SK-N-SH treated with all-trans-retinoic acid at 6 μM for 48 hours (cell line): ENCODE results near the gene NCLN.
A peak's percentile ranks its signal among the peaks of the same experiment; 100 is the strongest.

ENCODE experiments used
- ATAC-seq: fragments of 200-7000 bp; cut with Tn5 transposase; 3 replicates; pipeline ENCODE4 v1.9.1; 2020; ENCODE audit warnings: mild to moderate bottlenecking, moderate library complexity
- ARNTL ChIP-seq: fragments of 450-650 bp; formaldehyde crosslinking; IDR thresholded peaks from 2 replicates; pipeline ENCODE4 v1.5.0; 2020; ENCODE audit warnings: low read depth, mild to moderate bottlenecking, moderate library complexity, borderline replicate concordance
- BACH2 ChIP-seq: fragments of 250-450 bp; sonication (Bioruptor Pico); IDR thresholded peaks from 2 replicates; pipeline ENCODE4 v1.9.0; 2021; ENCODE audit warnings: mild to moderate bottlenecking, borderline replicate concordance
- CSDC2 ChIP-seq: fragments of 250-450 bp; sonication (Bioruptor Pico); IDR thresholded peaks from 2 replicates; pipeline ENCODE4 v1.5.0; 2020; ENCODE audit warnings: mild to moderate bottlenecking, moderate library complexity
- ESRRG ChIP-seq: fragments of 250-450 bp; sonication (Bioruptor Pico); IDR thresholded peaks from 2 replicates; pipeline ENCODE4 v1.6.1; 2021; ENCODE audit warnings: mild to moderate bottlenecking
- GLIS3 ChIP-seq: fragments of 250-450 bp; sonication (Bioruptor Pico); IDR thresholded peaks from 2 replicates; pipeline ENCODE4 v1.5.0; 2020; ENCODE audit warnings: mild to moderate bottlenecking, moderate library complexity
- ISL1 ChIP-seq: fragments of 250-450 bp; sonication (Bioruptor Pico); IDR thresholded peaks from 2 replicates; pipeline ENCODE4 v2.1.2; 2022; ENCODE audit warnings: mild to moderate bottlenecking, moderate library complexity
- OSR1 ChIP-seq: fragments of 250-450 bp; sonication (Bioruptor Pico); IDR thresholded peaks from 2 replicates; pipeline ENCODE4 v1.8.0; 2022; ENCODE audit warnings: moderate library complexity, mild to moderate bottlenecking, inconsistent platforms
- PPARA ChIP-seq: fragments of 250-450 bp; sonication (Bioruptor Pico); IDR thresholded peaks from 2 replicates; pipeline ENCODE4 v1.5.0; 2020; ENCODE audit warnings: mild to moderate bottlenecking, borderline replicate concordance
- RARB ChIP-seq: fragments of 250-450 bp; sonication (Bioruptor Pico); IDR thresholded peaks from 2 replicates; pipeline ENCODE4 v1.8.0; 2021; ENCODE audit warnings: mild to moderate bottlenecking, moderate library complexity
- SNAI2 ChIP-seq: fragments of 250-450 bp; sonication (Bioruptor Pico); IDR thresholded peaks from 2 replicates; pipeline ENCODE4 v1.5.0; 2020; ENCODE audit warnings: mild to moderate bottlenecking, moderate library complexity
- TCF4 ChIP-seq: fragments of 250-450 bp; sonication (Bioruptor Pico); IDR thresholded peaks from 2 replicates; pipeline ENCODE4 v1.8.0; 2021; ENCODE audit warnings: mild to moderate bottlenecking, moderate library complexity, borderline replicate concordance
- TOX ChIP-seq: fragments of 250-450 bp; sonication (Bioruptor Pico); IDR thresholded peaks from 2 replicates; pipeline ENCODE4 v1.8.0; 2021; ENCODE audit warnings: mild to moderate bottlenecking, moderate library complexity, borderline replicate concordance
- ZC3H10 ChIP-seq: fragments of 250-450 bp; sonication (Bioruptor Pico); IDR thresholded peaks from 2 replicates; pipeline ENCODE4 v1.5.1; 2021; ENCODE audit warnings: mild to moderate bottlenecking, moderate library complexity
- ZFP3 ChIP-seq: fragments of 250-450 bp; sonication (Bioruptor Pico); IDR thresholded peaks from 2 replicates; pipeline ENCODE4 v1.5.0; 2020; ENCODE audit warnings: mild to moderate bottlenecking, moderate library complexity
- ZFP30 ChIP-seq: fragments of 450-650 bp; formaldehyde crosslinking; IDR thresholded peaks from 2 replicates; pipeline ENCODE4 v1.5.0; 2022; ENCODE audit warnings: mild to moderate bottlenecking, moderate library complexity
- ZNF565 ChIP-seq: fragments of 450-650 bp; formaldehyde crosslinking; conservative IDR thresholded peaks from 2 replicates; pipeline ENCODE4 v1.5.0; 2020; ENCODE audit warnings: low read depth, mild to moderate bottlenecking, moderate library complexity
- ZNF70 ChIP-seq: fragments of 450-650 bp; formaldehyde crosslinking; IDR thresholded peaks from 2 replicates; pipeline ENCODE4 v1.5.0; 2020; ENCODE audit warnings: mild to moderate bottlenecking, moderate library complexity
- ZNF8 ChIP-seq: fragments of 450-650 bp; formaldehyde crosslinking; IDR thresholded peaks from 2 replicates; pipeline ENCODE4 v1.5.0; 2020; ENCODE audit warnings: mild to moderate bottlenecking, moderate library complexity
- TF ChIP-seq, protein P1 (sequence below): fragments of 250-450 bp; sonication (Bioruptor Pico); IDR thresholded peaks from 2 replicates; pipeline ENCODE4 v1.8.0; 2020; ENCODE audit warnings: mild to moderate bottlenecking, moderate library complexity, borderline replicate concordance
- TF ChIP-seq, protein P2 (sequence below): fragments of 250-450 bp; sonication (Bioruptor Pico); IDR thresholded peaks from 2 replicates; pipeline ENCODE4 v1.8.0; 2021; ENCODE audit warnings: low read depth, mild to moderate bottlenecking, moderate library complexity, borderline replicate concordance
- TF ChIP-seq, protein P3 (sequence below): fragments of 250-450 bp; sonication (Bioruptor Pico); IDR thresholded peaks from 2 replicates; pipeline ENCODE4 v1.5.1; 2020; ENCODE audit warnings: low read depth, mild to moderate bottlenecking, moderate library complexity
- TF ChIP-seq, protein P4 (sequence below): fragments of 250-450 bp; sonication (Bioruptor Pico); IDR thresholded peaks from 2 replicates; pipeline ENCODE4 v1.5.1; 2021; ENCODE audit warnings: mild to moderate bottlenecking, moderate library complexity

NCLN gene

DNA sequence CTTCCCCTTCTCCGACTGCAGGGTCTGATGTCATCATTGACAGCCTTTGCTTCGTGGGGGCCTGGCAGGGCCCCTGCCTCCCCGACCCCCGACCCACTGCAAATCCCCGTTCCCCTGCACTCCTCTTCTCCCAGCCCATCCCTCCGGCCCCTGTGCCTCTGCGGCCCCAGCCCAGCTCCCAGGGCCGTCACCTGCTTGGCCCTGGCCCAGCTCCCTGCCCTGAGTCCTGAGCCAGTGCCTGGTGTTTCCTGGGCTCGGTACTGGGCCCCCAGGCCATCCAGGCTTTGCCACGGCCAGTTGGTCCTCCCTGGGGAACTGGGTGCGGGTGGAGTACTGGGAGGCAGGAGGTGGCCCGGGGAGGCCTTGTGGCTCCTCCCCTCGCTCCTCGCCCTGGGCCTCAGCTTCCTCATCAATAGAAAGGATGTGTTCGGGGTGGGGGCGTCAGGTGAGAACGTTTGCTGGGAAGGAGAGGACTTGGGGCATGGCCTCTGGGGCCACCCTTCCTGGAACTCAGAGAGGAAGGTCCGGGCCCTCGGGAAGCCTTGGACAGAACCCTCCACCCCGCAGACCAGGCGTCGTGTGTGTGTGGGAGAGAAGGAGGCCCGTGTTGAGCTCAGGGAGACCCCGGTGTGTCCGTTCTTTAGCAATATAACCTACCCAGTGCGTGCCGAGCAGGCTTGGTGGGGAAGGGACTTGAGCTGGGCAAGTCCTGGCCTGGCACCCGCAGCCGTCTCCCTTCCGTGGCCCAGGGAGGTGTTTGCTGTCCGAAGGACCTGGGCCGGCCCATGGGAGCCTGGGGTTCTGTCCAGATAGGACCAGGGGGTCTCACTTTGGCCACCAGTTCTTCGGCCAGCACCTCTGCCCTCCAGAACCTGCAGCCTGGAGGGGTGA, 22.8 kb downstream of the NCLN start:
- TF ChIP-seq SNAI2 (CRISPR knock-in tag) (no peak), ZFP30 (CRISPR knock-in tag) (no peak), RARB (no peak), ZFP3 (CRISPR knock-in tag) (no peak), ESRRG (no peak), ZNF70 (no peak), ZNF8 (CRISPR knock-in tag) (no peak), OSR1 (CRISPR knock-in tag) (no peak)
- no peak for ATAC-seq

DNA sequence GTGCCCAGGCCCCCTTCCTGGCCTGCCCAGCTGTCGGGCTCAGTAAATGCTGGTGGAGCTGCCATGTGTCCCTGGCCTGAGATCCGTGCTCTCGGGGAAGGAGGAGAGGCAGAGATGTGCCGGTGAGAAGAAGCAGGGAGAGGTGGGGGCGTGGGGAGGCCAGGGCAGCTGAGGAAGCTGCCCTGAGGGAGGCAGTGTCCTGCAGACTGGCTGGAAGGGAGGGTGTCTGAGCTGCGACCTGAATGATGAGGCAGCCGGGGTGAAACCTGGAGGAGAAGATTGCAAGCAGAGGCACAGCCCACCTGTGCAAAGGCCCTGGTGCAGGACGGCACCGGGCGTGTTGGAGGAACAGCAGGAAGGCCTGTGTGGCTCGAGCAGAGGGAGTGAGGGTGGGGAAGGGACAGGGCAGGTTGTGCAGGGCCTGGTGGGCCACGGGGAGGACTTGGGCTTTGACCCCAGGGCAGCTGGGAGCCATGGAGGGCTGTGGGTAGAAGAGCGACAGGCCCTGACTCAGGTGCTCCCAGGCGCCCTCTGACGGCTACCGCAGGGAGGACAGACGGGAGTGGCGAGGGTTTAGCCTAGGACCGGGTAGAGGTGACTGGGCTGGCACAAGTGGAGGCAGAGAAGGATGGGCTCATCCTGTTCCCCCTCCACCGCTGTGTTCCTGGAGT, 24.8 kb downstream of the NCLN start:
- TF ChIP-seq ISL1 (CRISPR knock-in tag) (no peak), GLIS3 (0 out of 2 replicates have a peak, but pooled peaks have one; percentile 22)
- TF ChIP-seq, all 23 proteins: peak for 1
- peak; percentile 85 for ATAC-seq

DNA sequence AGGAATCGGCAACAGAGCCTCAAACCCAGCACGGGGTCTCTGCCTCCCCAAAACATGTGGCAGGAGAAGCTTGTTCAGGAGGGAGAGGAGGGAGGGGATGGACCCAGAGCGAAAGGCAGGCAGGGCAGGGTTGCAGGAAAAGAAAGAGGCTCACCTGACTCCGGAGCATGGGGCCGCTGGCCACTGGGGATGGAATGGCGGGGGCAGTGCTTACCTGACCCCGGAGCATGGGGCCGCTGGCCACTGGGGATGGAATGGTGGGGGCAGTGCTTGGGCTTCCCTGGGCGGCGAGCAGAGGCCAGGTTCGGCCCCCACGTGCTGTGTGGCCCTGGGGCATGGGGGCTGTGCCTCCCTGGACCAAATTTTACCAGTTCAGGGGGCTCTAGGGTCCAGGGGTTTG, 25.5 kb downstream of the NCLN start:
- peak; percentile 5; the same call in 1 of the 3 replicates for ATAC-seq
- no peak for TF ChIP-seq ZFP3 (CRISPR knock-in tag)
- no peak for TF ChIP-seq CSDC2 (CRISPR knock-in tag)
- TF ChIP-seq ZNF8 (CRISPR knock-in tag), result no peak
- TF ChIP-seq PPARA (CRISPR knock-in tag), result no peak
- TF ChIP-seq GLIS3, result no peak
- no peak for TF ChIP-seq ZNF565 (CRISPR knock-in tag)
- no peak for TF ChIP-seq ARNTL (CRISPR knock-in tag)
- TF ChIP-seq ZFP30 (CRISPR knock-in tag), result no peak
- TF ChIP-seq ESRRG, result no peak
- no peak for TF ChIP-seq TCF4
- TF ChIP-seq, protein P1, sequence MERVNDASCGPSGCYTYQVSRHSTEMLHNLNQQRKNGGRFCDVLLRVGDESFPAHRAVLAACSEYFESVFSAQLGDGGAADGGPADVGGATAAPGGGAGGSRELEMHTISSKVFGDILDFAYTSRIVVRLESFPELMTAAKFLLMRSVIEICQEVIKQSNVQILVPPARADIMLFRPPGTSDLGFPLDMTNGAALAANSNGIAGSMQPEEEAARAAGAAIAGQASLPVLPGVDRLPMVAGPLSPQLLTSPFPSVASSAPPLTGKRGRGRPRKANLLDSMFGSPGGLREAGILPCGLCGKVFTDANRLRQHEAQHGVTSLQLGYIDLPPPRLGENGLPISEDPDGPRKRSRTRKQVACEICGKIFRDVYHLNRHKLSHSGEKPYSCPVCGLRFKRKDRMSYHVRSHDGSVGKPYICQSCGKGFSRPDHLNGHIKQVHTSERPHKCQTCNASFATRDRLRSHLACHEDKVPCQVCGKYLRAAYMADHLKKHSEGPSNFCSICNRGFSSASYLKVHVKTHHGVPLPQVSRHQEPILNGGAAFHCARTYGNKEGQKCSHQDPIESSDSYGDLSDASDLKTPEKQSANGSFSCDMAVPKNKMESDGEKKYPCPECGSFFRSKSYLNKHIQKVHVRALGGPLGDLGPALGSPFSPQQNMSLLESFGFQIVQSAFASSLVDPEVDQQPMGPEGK (CRISPR knock-in tag), result no peak
- no peak for TF ChIP-seq ZC3H10
- TF ChIP-seq BACH2, result no peak
- TF ChIP-seq TOX (CRISPR knock-in tag), result no peak
- TF ChIP-seq, protein P2, sequence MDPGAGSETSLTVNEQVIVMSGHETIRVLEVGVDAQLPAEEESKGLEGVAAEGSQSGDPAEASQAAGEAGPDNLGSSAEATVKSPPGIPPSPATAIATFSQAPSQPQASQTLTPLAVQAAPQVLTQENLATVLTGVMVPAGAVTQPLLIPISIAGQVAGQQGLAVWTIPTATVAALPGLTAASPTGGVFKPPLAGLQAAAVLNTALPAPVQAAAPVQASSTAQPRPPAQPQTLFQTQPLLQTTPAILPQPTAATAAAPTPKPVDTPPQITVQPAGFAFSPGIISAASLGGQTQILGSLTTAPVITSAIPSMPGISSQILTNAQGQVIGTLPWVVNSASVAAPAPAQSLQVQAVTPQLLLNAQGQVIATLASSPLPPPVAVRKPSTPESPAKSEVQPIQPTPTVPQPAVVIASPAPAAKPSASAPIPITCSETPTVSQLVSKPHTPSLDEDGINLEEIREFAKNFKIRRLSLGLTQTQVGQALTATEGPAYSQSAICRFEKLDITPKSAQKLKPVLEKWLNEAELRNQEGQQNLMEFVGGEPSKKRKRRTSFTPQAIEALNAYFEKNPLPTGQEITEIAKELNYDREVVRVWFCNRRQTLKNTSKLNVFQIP (CRISPR knock-in tag), result no peak
- TF ChIP-seq, protein P3, sequence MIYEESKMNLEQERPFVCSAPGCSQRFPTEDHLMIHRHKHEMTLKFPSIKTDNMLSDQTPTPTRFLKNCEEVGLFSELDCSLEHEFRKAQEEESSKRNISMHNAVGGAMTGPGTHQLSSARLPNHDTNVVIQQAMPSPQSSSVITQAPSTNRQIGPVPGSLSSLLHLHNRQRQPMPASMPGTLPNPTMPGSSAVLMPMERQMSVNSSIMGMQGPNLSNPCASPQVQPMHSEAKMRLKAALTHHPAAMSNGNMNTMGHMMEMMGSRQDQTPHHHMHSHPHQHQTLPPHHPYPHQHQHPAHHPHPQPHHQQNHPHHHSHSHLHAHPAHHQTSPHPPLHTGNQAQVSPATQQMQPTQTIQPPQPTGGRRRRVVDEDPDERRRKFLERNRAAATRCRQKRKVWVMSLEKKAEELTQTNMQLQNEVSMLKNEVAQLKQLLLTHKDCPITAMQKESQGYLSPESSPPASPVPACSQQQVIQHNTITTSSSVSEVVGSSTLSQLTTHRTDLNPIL (CRISPR knock-in tag), result no peak
- TF ChIP-seq ISL1 (CRISPR knock-in tag), result no peak

DNA sequence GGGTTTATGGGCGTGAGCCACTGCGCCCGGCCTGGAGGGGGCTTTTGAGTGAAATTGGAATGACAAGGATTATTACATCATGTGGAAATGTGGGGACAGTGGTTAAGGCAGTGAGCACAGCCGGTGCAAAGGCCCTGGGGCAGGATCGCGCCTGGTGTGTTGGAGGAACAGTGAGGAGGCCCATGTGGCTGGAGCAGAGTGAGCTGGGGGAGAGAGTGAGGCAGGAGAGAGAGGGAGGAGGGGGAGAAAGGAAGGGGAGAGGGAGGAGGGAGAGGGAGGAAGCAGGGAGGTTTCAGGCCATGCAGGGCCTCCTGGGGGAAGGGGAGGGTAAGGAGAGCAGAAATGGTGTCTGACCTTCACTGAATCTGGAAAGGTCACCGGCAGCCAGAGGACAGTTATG, 27.4 kb downstream of the NCLN start:
- no peak for TF ChIP-seq ZNF565 (CRISPR knock-in tag)
- TF ChIP-seq ESRRG, result no peak
- TF ChIP-seq PPARA (CRISPR knock-in tag), result no peak
- TF ChIP-seq ZC3H10, result no peak
- no peak for TF ChIP-seq ZNF70
- no peak for TF ChIP-seq ISL1 (CRISPR knock-in tag)
- TF ChIP-seq OSR1 (CRISPR knock-in tag), result no peak
- ATAC-seq, result no peak

DNA sequence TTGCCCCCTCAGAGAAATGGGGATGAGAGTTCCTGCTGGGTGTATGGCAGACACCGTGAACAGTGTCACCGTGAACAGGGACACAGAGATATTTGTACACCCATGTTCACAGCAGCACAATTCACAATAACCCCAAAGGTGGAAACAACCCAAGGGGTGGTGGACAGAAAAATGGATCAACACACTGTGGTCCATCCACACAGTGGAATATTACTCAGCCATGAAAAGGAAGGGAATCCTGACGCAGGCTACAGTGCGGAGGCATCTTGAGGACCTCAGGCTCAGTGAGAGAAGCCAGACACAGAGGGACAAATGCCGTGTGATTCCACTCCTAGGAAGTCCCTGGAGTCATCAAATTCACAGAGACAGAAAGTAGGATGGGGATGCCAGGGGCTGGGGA, 31.1 kb downstream of the NCLN start:
- no peak for ATAC-seq
- TF ChIP-seq ARNTL (CRISPR knock-in tag), result no peak
- no peak for TF ChIP-seq OSR1 (CRISPR knock-in tag)
- TF ChIP-seq ZNF70, result no peak
- TF ChIP-seq SNAI2 (CRISPR knock-in tag), result no peak
- TF ChIP-seq ISL1 (CRISPR knock-in tag), result no peak
- TF ChIP-seq, protein P4, sequence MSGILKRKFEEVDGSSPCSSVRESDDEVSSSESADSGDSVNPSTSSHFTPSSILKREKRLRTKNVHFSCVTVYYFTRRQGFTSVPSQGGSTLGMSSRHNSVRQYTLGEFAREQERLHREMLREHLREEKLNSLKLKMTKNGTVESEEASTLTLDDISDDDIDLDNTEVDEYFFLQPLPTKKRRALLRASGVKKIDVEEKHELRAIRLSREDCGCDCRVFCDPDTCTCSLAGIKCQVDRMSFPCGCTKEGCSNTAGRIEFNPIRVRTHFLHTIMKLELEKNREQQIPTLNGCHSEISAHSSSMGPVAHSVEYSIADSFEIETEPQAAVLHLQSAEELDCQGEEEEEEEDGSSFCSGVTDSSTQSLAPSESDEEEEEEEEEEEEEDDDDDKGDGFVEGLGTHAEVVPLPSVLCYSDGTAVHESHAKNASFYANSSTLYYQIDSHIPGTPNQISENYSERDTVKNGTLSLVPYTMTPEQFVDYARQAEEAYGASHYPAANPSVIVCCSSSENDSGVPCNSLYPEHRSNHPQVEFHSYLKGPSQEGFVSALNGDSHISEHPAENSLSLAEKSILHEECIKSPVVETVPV (CRISPR knock-in tag), result no peak
- TF ChIP-seq GLIS3, result no peak
- TF ChIP-seq ZNF565 (CRISPR knock-in tag), result no peak
- TF ChIP-seq, protein P3 (CRISPR knock-in tag), result no peak
- no peak for TF ChIP-seq CSDC2 (CRISPR knock-in tag)
- no peak for TF ChIP-seq ZC3H10
